GM12878 (cell line): ENCODE results near the gene SOCS1. TPM values are rescaled to one million over a fixed set of nuclear protein-coding genes. Genes with fewer than 3 reads are reported as not detected.
A peak's percentile ranks its signal among the peaks of the same experiment; 100 is the strongest.

Source experiments
- CTCF ChIP-seq, 3 experiments: IDR thresholded peaks in 2 of 3; conservative IDR thresholded peaks in 1 of 3; 2 replicates each; pipeline ENCODE4 v1.5.1; 2011; ENCODE audit warnings: low read depth in 3 of 3, low read length in 3 of 3, mild to moderate bottlenecking in 3 of 3, control low read depth in 2 of 3, moderate library complexity in 2 of 3, inconsistent platforms in 1 of 3, mixed read lengths in 1 of 3; ENCODE audit not compliant: control insufficient read depth in 2 of 3, insufficient read depth in 1 of 3; ENCODE audit errors: extremely low read depth in 1 of 3
- EGR1 ChIP-seq, 2 experiments: IDR thresholded peaks; 1 replicate in 1 of 2; 2 replicates in 1 of 2; pipeline ENCODE4 v1.6.1; 2011 to 2012; ENCODE audit warnings: low read depth in 2 of 2, low read length in 2 of 2, borderline replicate concordance in 1 of 2, mild to moderate bottlenecking in 1 of 2, moderate library complexity in 1 of 2
- EP300 ChIP-seq, 2 experiments: fragments of 150-350 bp in 1 of 2; IDR thresholded peaks; 2 replicates each; pipeline ENCODE4 v1.6.1; 2011 to 2012; ENCODE audit warnings: low read depth in 2 of 2, low read length in 2 of 2, borderline replicate concordance in 1 of 2, improper control_type of control experiment in 1 of 2, inconsistent platforms in 1 of 2; ENCODE audit not compliant: control insufficient read depth in 1 of 2
- LARP7 ChIP-seq: fragments of 450-650 bp; IDR thresholded peaks from 2 replicates; pipeline ENCODE4 v1.6.1; 2017; ENCODE audit warnings: mild to moderate bottlenecking
- MEF2B ChIP-seq: fragments of 450-650 bp; IDR thresholded peaks from 2 replicates; pipeline ENCODE4 v1.6.1; 2018; ENCODE audit warnings: mild to moderate bottlenecking, moderate library complexity; ENCODE audit not compliant: partially characterized antibody, poor library complexity, severe bottlenecking
- NFYB ChIP-seq: IDR thresholded peaks from 2 replicates; pipeline ENCODE4 v1.6.1; 2011; ENCODE audit warnings: low read depth, mild to moderate bottlenecking, low read length, improper control_type of control experiment, moderate library complexity; ENCODE audit not compliant: insufficient read depth
- NKRF ChIP-seq: fragments of 450-650 bp; conservative IDR thresholded peaks from 2 replicates; pipeline ENCODE4 v1.6.1; 2017; ENCODE audit warnings: mild to moderate bottlenecking, moderate library complexity
- PBX3 ChIP-seq: IDR thresholded peaks from 2 replicates; pipeline ENCODE4 v1.6.1; 2011; ENCODE audit warnings: mild to moderate bottlenecking, low read depth, low read length, moderate library complexity; ENCODE audit not compliant: insufficient replicate concordance
- POLR2A ChIP-seq: IDR thresholded peaks from 2 replicates; pipeline ENCODE4 v1.6.1; 2011; ENCODE audit warnings: low read depth, mild to moderate bottlenecking, low read length
- RELA ChIP-seq: fragments of 450-650 bp; IDR thresholded peaks from 2 replicates; pipeline ENCODE4 v1.8.0; 2014; ENCODE audit warnings: borderline replicate concordance; ENCODE audit not compliant: partially characterized antibody
- RELB ChIP-seq: fragments of 450-650 bp; IDR thresholded peaks from 2 replicates; pipeline ENCODE4 v1.6.1; 2017; ENCODE audit warnings: low read depth, mild to moderate bottlenecking, moderate library complexity
- SIN3A ChIP-seq: IDR thresholded peaks from 2 replicates; pipeline ENCODE4 v1.6.1; 2012; ENCODE audit warnings: low read depth, low read length, improper control_type of control experiment
- SMARCA5 ChIP-seq: fragments of 450-650 bp; IDR thresholded peaks from 2 replicates; pipeline ENCODE4 v1.6.1; 2017; ENCODE audit warnings: mild to moderate bottlenecking
- SMC3 ChIP-seq: IDR thresholded peaks from 2 replicates; pipeline ENCODE4 v1.6.1; 2011; ENCODE audit warnings: low read length, improper control_type of control experiment, borderline replicate concordance
- SUPT20H ChIP-seq: IDR thresholded peaks from 2 replicates; pipeline ENCODE4 v1.6.1; 2011; ENCODE audit warnings: low read depth, mild to moderate bottlenecking, low read length, moderate library complexity, borderline replicate concordance; ENCODE audit not compliant: control insufficient read depth
- TARDBP ChIP-seq: IDR thresholded peaks from 2 replicates; pipeline ENCODE4 v1.6.1; 2016; ENCODE audit warnings: borderline replicate concordance
- YBX1 ChIP-seq: fragments of 450-650 bp; IDR thresholded peaks from 2 replicates; pipeline ENCODE4 v1.6.1; 2016; ENCODE audit warnings: antibody characterized with exemption
- YY1 ChIP-seq: IDR thresholded peaks from 2 replicates; pipeline ENCODE4 v1.6.1; 2011; ENCODE audit warnings: low read depth, mild to moderate bottlenecking, low read length
- polyA plus RNA-seq, 11 experiments: library from polyadenylated mRNA; depleted of rRNA in 4 of 11; unstranded in 6 of 11; stranded (reverse) in 5 of 11; fragments of >200 nt; fragmentation: Nextera tagmentation in 4 of 11; fragmentation: Illumina TruSeq in 1 of 11; extraction: Ambion mirVana in 4 of 11; extraction: Trizol in 1 of 11; gene quantifications; 1 replicate in 1 of 11; 2 replicates in 10 of 11; pipeline versions ENCODE4 v1.2.1 to v1.2.3, GENCODE V29; 2011 to 2016; ENCODE audit warnings: inconsistent platforms in 2 of 11, missing spikeins in 2 of 11, low read depth in 1 of 11
- total RNA-seq, 4 experiments: library from RNA; depleted of rRNA in 3 of 4; stranded (reverse); fragments of >200 nt in 3 of 4; fragmentation: Illumina TruSeq in 1 of 4; extraction: Trizol in 1 of 4; gene quantifications; 2 replicates each; pipeline versions ENCODE4 v1.2.1 to v1.2.3, GENCODE V29; 2013 to 2021

The SOCS1 gene
- total and polyA plus RNA-seq, 10 of the 15 experiments (the other 5 are each of a cell fraction or from before 2014, with no cell fraction given) = 0.42 to 39.8 (median 11.2) TPM

GRCh38 chr16:11255737-11256660 lies at the start of gene SOCS1 (continued):
- TF ChIP-seq SMC3 = peak; percentile 62
- no peak for TF ChIP-seq NFYB
- TF ChIP-seq POLR2A = peak; percentile 92
- TF ChIP-seq SMARCA5 = 0 out of 2 replicates have a peak, but pooled peaks have one; percentile 84
- peak; percentile 72 to 79 (median 76); a peak in 5 of 6 replicates for TF ChIP-seq CTCF (IDR thresholded peaks at IDR 0.05 in 2 of 3, conservative IDR thresholded peaks at IDR 0.05 in 1 of 3; ENCODE audit: control insufficient read depth in 2 of 3, extremely low read depth in 1 of 3, insufficient read depth in 1 of 3, low read depth in 3 of 3, low read length in 3 of 3)
- TF ChIP-seq RELB = peak; percentile 15; the same call in 1 of the 2 replicates
- peak; percentile 83 for TF ChIP-seq MEF2B
- no peak for TF ChIP-seq SUPT20H
- TF ChIP-seq TARDBP = 0 out of 2 replicates have a peak, but pooled peaks have one; percentile 32
- 0 out of 4 replicates have a peak, but pooled peaks of 1 of the 2 experiments have one; percentile 7 for TF ChIP-seq EP300 (IDR thresholded peaks at IDR 0.05; ENCODE audit: borderline replicate concordance in 1 of 2, control insufficient read depth in 1 of 2, low read depth in 2 of 2, low read length in 2 of 2)
- TF ChIP-seq EGR1 (IDR thresholded peaks at IDR 0.05; ENCODE audit: borderline replicate concordance in 1 of 2, low read depth in 2 of 2, low read length in 2 of 2) = peak; percentile 12 to 62; a peak in 2 of 3 replicates
- no peak for TF ChIP-seq YBX1
- peak; percentile 4 for TF ChIP-seq PBX3
- peak; percentile 81; the same call in 1 of the 2 replicates for TF ChIP-seq SIN3A
- peak; percentile 91 for TF ChIP-seq LARP7
- TF ChIP-seq NKRF = peak; percentile 83
- peak; percentile 35; the same call in 1 of the 2 replicates for TF ChIP-seq YY1
- peak; percentile 49 for TF ChIP-seq RELA
